Measurements from ENCODE around the gene TTYH3.

GRCh38 chr7:2607923-2608904 lies 23.6 kb upstream of the TTYH3 start:
- no peak for TF ChIP-seq CTCF (optimal IDR thresholded peaks at IDR 0.05 in 1 of 3, IDR thresholded peaks at IDR 0.05 in 1 of 3, conservative IDR thresholded peaks at IDR 0.05 in 1 of 3; ENCODE audit: extremely low read depth in 1 of 3, insufficient read depth in 2 of 3, low read length in 3 of 3)
- no peak for TF ChIP-seq EZH2 (IDR thresholded peaks at IDR 0.05; ENCODE audit: low read length)
